Dermis microvascular lymphatic vessel endothelial cell (primary cell): ENCODE measurements around the gene PLD5. TPM values are rescaled to one million over a fixed set of nuclear protein-coding genes. Genes with fewer than 3 reads are reported as not detected.
"Not testable (repeated sequence)": the region's sequence is repeated elsewhere in the genome, so short reads cannot be mapped to it uniquely, and the experiment has no call there.

Experiments used
- DNase-seq, 2 donors: peaks; one replicate each; pipeline versions ENCODE4 v3.0.0 to v3.0.0-alpha.2; 2010; ENCODE audit warnings: low read depth in 2 of 2
- total RNA-seq: library from RNA; depleted of rRNA; stranded (reverse); fragments of >200 nt; gene quantifications from 2 replicates; pipeline ENCODE4 v1.2.1, GENCODE V29; 2014

Gene PLD5
- total RNA-seq, 1 donor from 2014 or later: not detected

DNA sequence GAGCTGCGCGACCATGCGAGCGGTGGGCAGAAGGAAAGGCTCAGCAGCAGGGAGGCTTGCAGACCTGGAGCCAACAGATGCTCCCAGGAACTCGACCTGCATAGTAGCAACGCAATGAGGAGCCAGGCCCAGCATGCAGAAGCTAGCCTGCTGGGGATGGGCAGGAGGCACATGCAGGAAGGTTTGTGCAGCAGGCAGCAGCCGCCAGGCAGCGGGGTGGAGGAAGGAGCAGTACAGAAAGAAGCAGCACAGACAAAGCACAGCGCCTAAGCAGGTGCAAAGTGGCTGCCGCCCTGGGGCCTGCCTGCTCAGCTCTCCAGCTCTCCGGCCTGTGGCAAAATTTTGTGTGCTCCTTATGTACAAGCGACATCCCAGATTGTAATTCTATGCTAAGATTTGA, 312.1 kb downstream of the PLD5 start:
- DNase-seq: no peak

- no peak for DNase-seq
Measured at GRCh38 chr1:242211254-242212022, 313.1 kb downstream of the PLD5 start.

GRCh38 chr1:242210316-242210715, 314.2 kb downstream of the PLD5 start:
- not testable (repeated sequence) for DNase-seq

DNA sequence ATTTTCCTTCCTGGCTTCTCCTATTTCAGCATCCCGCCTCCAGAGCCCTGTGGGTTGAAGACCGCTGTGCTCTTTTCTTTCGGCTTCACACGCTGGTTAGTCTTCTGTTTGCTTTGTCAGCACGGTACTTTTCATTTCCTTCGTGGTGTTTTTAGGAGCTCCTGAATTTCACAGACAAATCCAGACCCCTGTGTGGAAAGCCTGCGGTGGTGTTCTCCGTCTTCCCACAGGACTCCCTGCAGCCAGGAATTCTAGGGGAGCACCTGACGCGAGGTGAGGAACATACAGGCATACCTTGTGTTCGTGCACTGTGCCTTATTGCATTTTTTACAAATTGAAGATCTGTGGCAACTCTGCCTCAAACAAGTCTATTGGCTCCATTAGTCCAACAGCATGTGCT, 315.4 kb downstream of the PLD5 start:
- no peak for DNase-seq

DNA sequence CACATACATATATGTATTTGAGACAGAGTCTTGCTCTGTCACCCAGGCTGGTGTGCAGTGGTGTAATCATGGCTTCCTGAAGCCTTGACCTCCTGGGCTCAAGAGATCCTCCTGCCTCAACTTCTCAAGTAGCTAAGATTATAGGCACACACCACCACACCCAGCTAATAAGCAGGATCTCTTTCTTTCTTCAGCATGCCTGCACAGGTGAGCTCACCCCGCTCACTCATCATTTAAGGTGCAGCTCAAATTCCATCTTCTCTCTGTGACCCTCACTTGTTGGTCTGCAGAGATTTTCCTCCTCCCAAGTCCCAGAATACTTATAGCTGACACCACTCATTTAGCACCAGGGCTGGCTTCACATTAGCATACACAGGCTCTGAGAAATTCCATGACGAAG, 316.5 kb downstream of the PLD5 start:
- DNase-seq: no peak

- no peak for DNase-seq
Measured at GRCh38 chr1:242206994-242207393, 317.5 kb downstream of the PLD5 start.

GRCh38 chr1:242205622-242206489, 318.6 kb downstream of the PLD5 start:
- DNase-seq: no peak

- DNase-seq: no peak
Measured at GRCh38 chr1:242203262-242203661, 321.2 kb downstream of the PLD5 start.

DNA sequence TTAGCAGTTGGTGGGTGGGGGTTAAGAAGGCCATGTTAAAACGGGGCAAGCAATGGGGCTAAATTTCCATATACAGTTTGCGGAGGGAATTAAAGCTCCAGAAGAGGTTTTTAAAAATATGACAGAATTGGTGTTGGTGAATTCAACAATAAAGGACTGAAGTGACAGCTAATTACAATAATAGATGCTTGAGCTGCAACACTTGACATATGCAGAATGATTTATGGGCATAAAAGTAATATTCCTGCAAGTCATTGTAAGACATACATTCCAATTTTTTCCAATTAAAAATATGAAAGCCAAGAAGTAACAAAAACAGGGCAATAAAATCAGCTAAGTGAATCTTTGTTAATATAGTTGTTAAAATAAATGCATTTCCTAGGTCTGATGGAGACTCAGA, 323.4 kb downstream of the PLD5 start:
- no peak for DNase-seq

- no peak for DNase-seq
Measured at GRCh38 chr1:242199776-242200458, 324.6 kb downstream of the PLD5 start.

DNA sequence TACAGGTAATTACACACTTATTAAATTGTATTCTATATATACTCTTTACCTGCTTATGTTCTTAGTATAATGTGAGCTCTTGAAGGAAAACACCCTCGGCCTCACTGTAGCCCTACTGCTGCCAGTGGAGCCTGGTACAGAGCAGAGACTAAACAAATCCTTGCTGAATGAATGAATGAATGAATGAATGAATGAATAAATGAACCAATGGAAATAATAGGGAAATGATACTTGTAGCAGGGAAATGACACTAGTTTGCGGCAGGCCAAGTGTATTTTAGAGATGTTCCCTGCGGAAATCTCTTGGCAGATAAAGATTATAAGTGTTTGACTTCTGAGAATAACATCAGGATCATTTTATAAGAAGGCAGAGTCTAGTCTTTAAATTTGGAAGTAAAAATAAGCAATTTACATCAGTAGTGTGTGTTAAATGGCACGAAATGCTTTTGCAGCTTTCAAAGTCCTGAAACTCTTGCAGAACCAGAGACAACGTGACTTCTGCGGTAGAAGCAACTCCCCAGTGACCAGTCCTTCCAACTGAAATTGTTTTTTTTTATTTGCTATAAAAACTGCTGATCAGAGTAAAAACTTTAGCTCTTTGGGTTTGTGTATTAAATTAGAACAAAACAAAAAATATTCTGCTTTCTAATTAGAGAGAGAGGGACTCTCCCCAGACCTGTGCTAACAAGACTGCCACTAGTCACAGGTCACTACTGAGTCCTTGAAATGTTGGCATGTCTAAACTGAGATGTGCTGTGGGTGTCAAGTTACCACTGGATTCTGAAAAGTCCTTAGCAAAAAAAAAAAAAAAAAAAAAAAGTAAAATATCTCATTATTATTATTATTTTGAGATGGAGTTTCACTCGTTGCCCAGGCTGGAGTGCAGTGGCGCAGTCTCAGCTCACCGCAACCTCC, 326.3 kb downstream of the PLD5 start:
- DNase-seq: no peak

- DNase-seq: no peak
Measured at GRCh38 chr1:242196914-242197313, 327.6 kb downstream of the PLD5 start.

DNA sequence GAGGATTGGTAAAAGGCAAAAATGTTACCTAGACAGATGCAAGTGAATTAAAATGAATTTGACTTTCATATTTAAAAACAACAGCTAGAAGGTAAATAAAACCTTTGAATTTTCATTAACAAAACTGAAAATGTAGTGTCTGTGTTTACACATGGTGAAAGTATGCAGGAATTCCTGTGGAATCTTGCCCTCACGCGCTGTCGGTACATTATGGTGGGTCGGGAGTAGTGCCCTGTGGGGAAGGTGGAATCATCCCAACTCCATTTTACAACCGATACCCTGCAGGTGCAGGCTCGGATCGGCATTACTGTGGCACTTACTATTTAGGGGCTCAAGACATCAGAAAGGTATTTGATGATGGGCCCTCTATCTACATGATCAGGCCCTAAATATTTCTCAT, 328.4 kb downstream of the PLD5 start:
- no peak for DNase-seq

GRCh38 chr1:242189591-242189990, 334.9 kb downstream of the PLD5 start:
- DNase-seq: no peak

GRCh38 chr1:242187816-242188215, 336.7 kb downstream of the PLD5 start:
- DNase-seq: no peak

GRCh38 chr1:242187171-242187570, 337.3 kb downstream of the PLD5 start:
- DNase-seq: no peak

DNA sequence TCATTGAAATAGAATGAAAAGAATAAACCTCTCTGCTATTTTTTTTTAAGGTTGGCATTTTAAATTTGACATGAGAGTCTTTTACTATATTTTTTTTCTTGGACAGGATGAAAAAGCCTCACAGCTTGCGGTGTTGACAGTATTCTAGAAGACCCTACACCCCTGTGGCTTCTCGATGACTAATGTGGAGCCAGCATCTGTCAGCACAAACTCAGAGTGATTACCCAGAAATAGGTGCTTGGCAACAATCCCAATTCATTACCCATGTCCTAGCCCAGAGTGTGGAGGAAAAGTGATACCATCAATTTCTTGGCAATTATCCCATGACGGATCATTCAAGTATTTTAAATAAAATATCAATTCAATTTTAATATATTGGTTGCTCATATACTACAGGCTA, 338.8 kb downstream of the PLD5 start:
- no peak for DNase-seq

DNA sequence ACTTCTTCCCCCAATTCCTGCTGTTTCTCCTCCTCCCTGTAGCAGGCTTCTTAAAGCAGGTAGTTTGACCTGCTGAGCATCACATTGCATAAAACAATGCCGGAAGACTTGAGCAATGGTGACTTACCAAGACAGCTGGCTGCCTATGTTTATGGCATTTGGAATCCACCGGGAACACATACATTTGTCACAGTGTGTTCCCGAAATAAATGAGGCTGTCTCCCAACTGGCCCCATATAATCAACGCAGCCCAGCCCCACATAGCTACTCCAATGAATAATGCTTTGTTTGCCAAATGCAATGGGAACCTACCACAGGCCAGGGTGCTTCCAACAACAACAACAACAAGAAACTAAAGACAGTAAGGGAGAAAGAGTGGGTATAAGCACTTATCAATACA, 339.5 kb downstream of the PLD5 start:
- no peak for DNase-seq

GRCh38 chr1:242179767-242180166, 344.7 kb downstream of the PLD5 start:
- DNase-seq: not testable (repeated sequence)

DNA sequence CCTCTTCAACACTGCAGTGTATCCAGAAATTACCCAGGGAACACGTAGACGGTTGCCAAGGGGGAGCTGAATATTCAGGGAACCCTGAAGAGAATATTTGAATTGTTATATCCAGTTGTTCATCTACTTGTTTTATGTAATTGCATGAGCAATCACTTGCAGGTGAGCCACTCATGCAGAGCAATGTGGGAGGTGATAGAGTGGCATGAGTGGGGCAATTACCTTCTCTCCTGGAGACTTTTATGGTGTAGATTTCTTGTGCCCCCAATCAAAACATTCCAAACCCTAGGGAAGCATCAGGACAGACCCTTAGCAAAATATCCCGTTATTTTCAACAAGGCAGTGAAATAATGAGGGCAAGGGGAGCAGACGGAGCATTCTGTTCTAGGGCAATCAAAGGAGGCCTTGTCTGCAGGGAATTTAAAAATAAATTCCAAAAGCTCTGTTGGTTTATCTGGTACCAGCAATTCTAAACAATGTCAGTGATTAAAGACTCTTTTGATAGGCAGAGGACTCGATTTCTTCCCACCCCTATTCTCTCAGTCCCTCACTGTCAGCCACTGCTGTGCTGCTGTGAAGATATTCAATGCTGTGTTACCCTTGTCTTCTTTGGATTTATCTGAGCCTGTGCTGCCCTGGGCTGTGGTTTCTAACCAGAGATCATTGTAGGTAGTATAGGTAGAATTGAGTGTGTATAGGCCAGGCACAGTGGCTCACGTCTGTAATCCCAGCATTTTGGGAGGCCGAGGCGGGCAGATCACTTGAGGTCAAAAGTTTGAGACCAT, 345.4 kb downstream of the PLD5 start:
- no peak for DNase-seq
